MG63 (cell line): ENCODE measurements around the gene STOX2. TPM values are rescaled to one million over a fixed set of nuclear protein-coding genes. Genes with fewer than 3 reads are reported as not detected.
A peak's percentile ranks its signal among the peaks of the same experiment; 100 is the strongest.
"Not testable (repeated sequence)": the region's sequence is repeated elsewhere in the genome, so short reads cannot be mapped to it uniquely, and the experiment has no call there.

Experiments used
- DNase-seq: peaks from one replicate; pipeline ENCODE4 v3.0.0-alpha.2; 2020
- H3K27me3 ChIP-seq: fragments of 250-450 bp; sonication (Bioruptor Pico); 2 replicates; pipeline ENCODE4 v1.5.1; 2020; ENCODE audit warnings: mild to moderate bottlenecking, moderate library complexity
- H3K36me3 ChIP-seq: fragments of 250-450 bp; sonication (Bioruptor Pico); 2 replicates; pipeline ENCODE4 v1.5.1; 2020; ENCODE audit warnings: mild to moderate bottlenecking, moderate library complexity
- H3K4me3 ChIP-seq: fragments of 250-450 bp; sonication (Bioruptor Pico); 2 replicates; pipeline ENCODE4 v1.5.1; 2020; ENCODE audit warnings: mild to moderate bottlenecking, moderate library complexity
- H3K9me3 ChIP-seq: fragments of 250-450 bp; sonication (Bioruptor Pico); 2 replicates; pipeline ENCODE4 v1.5.1; 2020; ENCODE audit warnings: mild to moderate bottlenecking, moderate library complexity
- total RNA-seq: library from RNA; depleted of rRNA; stranded (reverse); fragments of >200 nt; shearing (Covaris generic); gene quantifications from 2 replicates; pipeline ENCODE4 v1.2.3, GENCODE V29; 2014; ENCODE audit warnings: low replicate concordance

The STOX2 gene
- total RNA-seq, 1 experiment from 2014 or later = 0.89 TPM

- no peaks in the 10 kb centered on the region for H3K9me3 ChIP-seq
- peaks cover under 1% of the 10 kb centered on the region for H3K27me3 ChIP-seq
- peak; percentile 79 for DNase-seq
- H3K4me3 ChIP-seq = no peak overlapping the region
- H3K36me3 ChIP-seq = no peaks in the 10 kb centered on the region
These were observed 7.5 kb downstream of the STOX2 start for GRCh38 chr4:183912585-183912984.

DNA sequence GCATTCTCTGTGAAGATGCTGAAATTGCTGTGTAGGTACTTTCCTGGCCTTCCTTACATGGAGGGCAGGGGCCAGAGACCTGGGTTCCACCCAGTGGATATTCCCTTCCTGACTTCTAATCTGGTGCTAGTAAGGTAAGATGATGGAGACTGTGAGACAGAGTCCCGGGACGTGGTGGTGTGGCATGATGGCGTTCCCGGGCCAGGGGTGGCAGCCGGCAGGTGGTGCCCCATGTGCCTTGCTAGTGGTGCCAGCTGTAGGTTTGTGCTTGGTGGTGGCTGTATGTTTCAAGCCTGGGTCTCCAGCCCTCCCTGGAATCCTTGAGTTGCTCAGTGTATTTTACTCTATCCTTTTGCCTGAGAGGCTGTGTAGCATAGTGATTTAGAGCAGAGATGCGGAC lies 10.9 kb downstream of the STOX2 start:
- Histone ChIP-seq H3K9me3 (no peaks in the 10 kb centered on the region), H3K27me3 (no peaks in the 10 kb centered on the region), H3K4me3 (no peak overlapping the region), H3K36me3 (no peaks in the 10 kb centered on the region)
- DNase-seq = no peak

DNA sequence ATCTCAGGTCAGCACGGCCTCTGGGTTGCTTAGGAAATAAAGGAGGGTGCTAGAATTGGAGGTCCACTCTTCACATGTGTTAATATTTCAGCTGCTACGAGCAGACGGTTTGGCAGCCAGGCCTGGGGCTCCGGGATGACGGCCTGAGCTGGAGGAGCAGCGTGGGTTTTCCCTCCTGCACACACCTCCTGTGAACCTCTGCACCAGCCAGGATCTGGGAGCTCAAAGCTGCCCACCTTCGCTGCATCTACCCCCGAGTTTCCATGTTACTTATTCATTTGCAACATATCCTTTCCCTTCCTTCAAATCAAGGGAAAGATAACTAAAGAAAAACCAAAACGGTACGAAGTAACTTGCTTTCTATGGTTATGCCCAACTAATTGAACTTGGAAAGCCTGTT lies 13.6 kb downstream of the STOX2 start:
- DNase-seq = no peak
- Histone ChIP-seq H3K27me3 (no peaks in the 10 kb centered on the region), H3K36me3 (no peaks in the 10 kb centered on the region), H3K4me3 (no peak overlapping the region), H3K9me3 (no peaks in the 10 kb centered on the region)

DNA sequence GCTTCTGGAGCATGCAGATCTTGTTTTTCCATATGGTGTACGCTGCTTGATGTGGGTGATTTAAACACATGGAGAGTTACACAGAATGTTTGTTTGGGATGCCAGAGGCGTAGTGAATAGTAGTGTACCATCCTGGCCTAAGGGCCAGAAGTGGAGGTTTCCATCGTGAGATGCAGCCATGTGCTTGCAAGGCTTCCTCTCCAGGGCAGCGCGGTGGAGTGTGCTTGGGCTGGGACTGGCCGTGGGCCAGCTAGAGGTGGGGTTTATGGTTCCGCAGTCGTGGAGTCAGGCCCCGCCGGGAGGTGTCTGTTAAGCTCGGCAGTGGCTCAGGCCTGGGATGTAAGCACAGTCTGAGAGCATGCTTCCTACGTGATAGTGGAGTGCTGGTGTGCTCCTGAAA lies 14.0 kb downstream of the STOX2 start:
- Histone ChIP-seq H3K9me3 (no peaks in the 10 kb centered on the region), H3K27me3 (no peaks in the 10 kb centered on the region), H3K4me3 (no peak overlapping the region), H3K36me3 (no peaks in the 10 kb centered on the region)
- no peak for DNase-seq

- Histone ChIP-seq H3K4me3 (no peak overlapping the region), H3K27me3 (no peaks in the 10 kb centered on the region), H3K36me3 (no peaks in the 10 kb centered on the region), H3K9me3 (no peaks in the 10 kb centered on the region)
- DNase-seq = no peak
These were observed 15.4 kb downstream of the STOX2 start for GRCh38 chr4:183920512-183920911.

GRCh38 chr4:183921335-183921734 lies 16.2 kb downstream of the STOX2 start:
- H3K27me3 ChIP-seq = no peaks in the 10 kb centered on the region
- H3K9me3 ChIP-seq = no peaks in the 10 kb centered on the region
- H3K36me3 ChIP-seq = no peaks in the 10 kb centered on the region
- no peak for DNase-seq
- no peak overlapping the region for H3K4me3 ChIP-seq

DNA sequence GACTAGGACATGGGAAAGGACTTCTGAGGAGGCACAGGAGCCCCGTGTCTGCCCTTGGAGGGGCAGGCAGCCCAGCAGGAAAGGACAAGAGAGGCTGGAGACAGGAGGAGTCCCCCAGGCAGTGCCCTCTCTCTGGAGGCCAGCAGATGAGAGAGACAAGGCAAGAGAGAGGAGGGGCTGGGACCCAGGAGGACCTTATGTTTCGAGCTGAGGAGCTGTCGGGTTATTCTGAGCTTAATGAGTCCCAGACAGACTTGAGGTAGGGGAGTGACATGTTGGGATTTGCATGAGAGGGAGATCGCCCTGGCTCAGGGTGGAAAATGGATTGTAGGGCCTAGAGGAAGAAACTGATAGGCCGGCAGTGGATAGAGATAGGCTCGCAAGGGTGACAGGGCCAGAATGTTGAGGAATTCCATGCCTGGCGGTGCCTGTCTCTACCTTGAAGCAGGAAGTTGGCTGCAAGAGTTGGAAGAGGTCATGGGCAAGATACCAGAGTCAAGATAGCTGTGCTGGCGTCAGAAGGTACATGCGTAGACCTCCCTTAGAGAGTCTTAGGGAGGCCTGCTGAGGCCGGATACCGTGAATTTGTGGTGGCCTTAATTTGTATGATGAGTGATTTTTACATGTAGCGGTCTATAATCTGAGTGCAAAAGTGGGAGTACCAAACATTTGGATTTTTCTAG lies 19.4 kb downstream of the STOX2 start:
- Histone ChIP-seq H3K36me3 (no peaks in the 10 kb centered on the region), H3K27me3 (no peaks in the 10 kb centered on the region), H3K4me3 (no peak overlapping the region), H3K9me3 (no peaks in the 10 kb centered on the region)
- no peak for DNase-seq

DNA sequence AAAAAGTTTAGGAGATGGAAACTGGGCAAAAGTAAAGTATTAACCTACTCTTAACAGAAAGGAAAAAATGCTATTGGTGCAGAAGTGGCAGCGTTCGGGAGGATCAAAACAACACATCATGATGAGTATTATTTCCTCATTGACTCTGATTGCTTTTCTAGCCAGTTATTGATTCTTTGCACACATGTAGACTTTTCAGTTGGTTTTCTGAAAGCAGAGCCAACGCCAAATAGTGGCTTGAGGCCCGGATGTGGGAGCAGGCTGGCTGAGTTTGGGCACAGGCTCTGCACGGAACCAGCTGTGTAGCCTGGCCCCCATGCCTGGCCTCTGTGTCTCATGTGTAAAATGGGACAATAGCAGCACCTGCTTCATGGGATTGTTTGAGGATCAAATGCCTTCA lies 21.8 kb downstream of the STOX2 start:
- Histone ChIP-seq H3K9me3 (no peaks in the 10 kb centered on the region), H3K36me3 (no peaks in the 10 kb centered on the region), H3K4me3 (no peak overlapping the region), H3K27me3 (no peaks in the 10 kb centered on the region)
- DNase-seq = no peak

GRCh38 chr4:183932576-183932975 lies 27.5 kb downstream of the STOX2 start:
- no peak for DNase-seq
- no peaks in the 10 kb centered on the region for H3K27me3 ChIP-seq
- H3K36me3 ChIP-seq = no peaks in the 10 kb centered on the region
- no peaks in the 10 kb centered on the region for H3K9me3 ChIP-seq
- H3K4me3 ChIP-seq = no peak overlapping the region

DNA sequence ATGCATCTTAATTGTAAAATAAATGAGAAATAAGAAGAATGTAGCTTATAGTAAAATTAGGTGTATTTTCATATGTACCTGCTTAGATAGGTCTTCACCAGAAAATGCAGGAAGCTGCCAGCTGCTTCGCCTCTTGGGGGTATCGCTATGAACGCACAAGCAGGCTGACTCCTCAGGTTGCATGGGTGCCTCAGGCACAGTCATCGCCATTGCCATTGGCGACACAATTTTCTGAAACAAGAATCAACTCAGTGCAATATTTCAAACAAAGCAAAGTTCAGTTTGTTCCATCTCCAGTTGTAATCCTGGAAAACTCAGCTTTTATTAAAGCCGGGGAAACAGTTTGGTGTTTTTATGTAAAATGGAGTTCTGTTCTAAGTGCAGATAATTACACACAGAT lies 29.7 kb downstream of the STOX2 start:
- no peaks in the 10 kb centered on the region for H3K36me3 ChIP-seq
- DNase-seq = no peak
- no peak overlapping the region for H3K4me3 ChIP-seq
- no peaks in the 10 kb centered on the region for H3K27me3 ChIP-seq
- no peaks in the 10 kb centered on the region for H3K9me3 ChIP-seq

GRCh38 chr4:183935355-183936005 lies 30.4 kb downstream of the STOX2 start:
- Histone ChIP-seq H3K27me3 (no peaks in the 10 kb centered on the region), H3K9me3 (no peaks in the 10 kb centered on the region), H3K4me3 (no peak overlapping the region), H3K36me3 (no peaks in the 10 kb centered on the region)
- no peak for DNase-seq

GRCh38 chr4:183936047-183936446 lies 30.9 kb downstream of the STOX2 start:
- Histone ChIP-seq H3K9me3 (no peaks in the 10 kb centered on the region), H3K27me3 (no peaks in the 10 kb centered on the region), H3K36me3 (no peaks in the 10 kb centered on the region), H3K4me3 (no peak overlapping the region)
- no peak for DNase-seq

- no peak for DNase-seq
- Histone ChIP-seq H3K27me3 (no peaks in the 10 kb centered on the region), H3K9me3 (no peaks in the 10 kb centered on the region), H3K36me3 (no peaks in the 10 kb centered on the region), H3K4me3 (no peak overlapping the region)
These were observed 31.7 kb downstream of the STOX2 start for GRCh38 chr4:183936574-183937345.

GRCh38 chr4:183940864-183941263 lies 35.8 kb downstream of the STOX2 start:
- Histone ChIP-seq H3K9me3 (no peaks in the 10 kb centered on the region), H3K27me3 (no peaks in the 10 kb centered on the region), H3K36me3 (no peaks in the 10 kb centered on the region), H3K4me3 (no peak overlapping the region)
- no peak for DNase-seq

DNA sequence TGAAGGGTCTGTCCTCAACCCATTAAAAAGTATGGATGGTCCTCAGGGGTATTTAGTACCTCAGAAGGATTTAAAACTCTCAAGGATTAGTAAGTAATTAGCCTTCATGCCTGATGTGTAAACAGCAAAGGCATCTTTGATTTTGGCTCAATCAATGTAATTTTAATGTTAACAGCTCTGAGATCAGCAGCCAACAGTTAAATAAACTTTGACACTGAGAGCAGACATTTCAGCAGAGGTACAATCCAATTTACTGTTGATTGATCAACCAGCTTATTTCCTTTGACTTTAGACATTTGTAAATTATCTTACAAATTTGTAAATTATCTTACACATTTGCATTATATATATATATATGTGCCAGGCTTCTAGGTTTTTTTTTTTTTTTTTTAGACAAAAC lies 36.9 kb downstream of the STOX2 start:
- Histone ChIP-seq H3K27me3 (no peaks in the 10 kb centered on the region), H3K36me3 (no peaks in the 10 kb centered on the region), H3K9me3 (no peaks in the 10 kb centered on the region), H3K4me3 (no peak overlapping the region)
- DNase-seq = no peak

DNA sequence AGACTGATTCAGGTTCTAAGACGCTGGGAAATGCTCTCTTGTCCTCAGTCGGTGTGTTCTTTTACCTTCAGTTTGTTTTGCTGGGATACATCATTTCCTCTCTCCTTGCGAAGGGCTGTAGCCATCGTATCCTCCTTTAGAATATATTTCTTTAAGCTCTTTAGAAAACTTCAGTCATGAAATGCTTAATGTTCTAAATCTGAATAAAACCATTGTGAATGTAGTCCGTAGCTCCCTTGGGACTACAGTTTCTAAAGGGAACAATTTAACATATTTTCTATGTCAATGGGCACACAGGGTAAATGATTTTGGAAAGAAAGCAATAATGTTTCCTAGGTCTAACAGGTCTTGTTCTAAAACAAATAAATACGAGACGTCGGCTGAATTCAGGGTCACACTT lies 40.6 kb downstream of the STOX2 start:
- no peaks in the 10 kb centered on the region for H3K9me3 ChIP-seq

GRCh38 chr4:183950536-183950935 lies 45.4 kb downstream of the STOX2 start:
- H3K36me3 ChIP-seq = no peaks in the 10 kb centered on the region
- no peak overlapping the region for H3K4me3 ChIP-seq
- DNase-seq = no peak
- no peaks in the 10 kb centered on the region for H3K27me3 ChIP-seq
- H3K9me3 ChIP-seq = no peaks in the 10 kb centered on the region

More for the DNA sequence above, 40.6 kb downstream of the STOX2 start:
- DNase-seq = no peak
- H3K4me3 ChIP-seq = no peak overlapping the region
- no peaks in the 10 kb centered on the region for H3K36me3 ChIP-seq
- no peaks in the 10 kb centered on the region for H3K27me3 ChIP-seq

DNA sequence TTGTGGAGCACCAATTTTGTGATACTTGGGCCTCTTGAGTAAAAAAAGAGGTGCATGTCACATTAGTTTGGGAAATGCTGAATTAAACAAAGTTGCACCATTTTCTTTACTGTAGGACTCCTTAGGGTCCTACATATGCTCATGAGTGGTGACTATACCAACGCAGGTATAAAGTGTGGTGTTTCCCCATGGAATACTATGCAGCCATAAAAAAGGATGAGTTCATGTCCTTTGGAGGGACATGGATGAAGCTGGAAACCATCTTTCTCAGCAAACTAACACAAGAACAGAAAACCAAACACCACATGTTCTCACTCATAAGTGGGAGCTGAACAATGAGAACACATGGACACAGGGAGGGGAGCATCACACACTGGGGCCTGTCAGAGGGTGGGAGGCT lies 47.5 kb downstream of the STOX2 start:
- H3K9me3 ChIP-seq, H3K27me3 ChIP-seq, H3K4me3 ChIP-seq, DNase-seq, H3K36me3 ChIP-seq: not testable (repeated sequence)
